Motor neuron (in vitro differentiated cells): Measurements from ENCODE around the gene SHMT2. TPM values are rescaled to one million over a fixed set of nuclear protein-coding genes. Genes with fewer than 3 reads are reported as not detected.

Experiments
- ATAC-seq, 8 experiments: fragments of 200-7000 bp; cut with Tn5 transposase; replicated peaks in 6 of 8; 2 replicates each; pipeline ENCODE4 v1.8.0; 2021; ENCODE audit warnings: mild to moderate bottlenecking in 8 of 8, moderate library complexity in 8 of 8
- H3K27ac ChIP-seq, 2 donors: fragments of 250-450 bp; sonication (Bioruptor Pico); 2 replicates each; pipeline ENCODE4 v1.9.0; 2021; ENCODE audit warnings: antibody characterized with exemption in 2 of 2, mild to moderate bottlenecking in 2 of 2, moderate library complexity in 1 of 2
- H3K4me1 ChIP-seq, 2 donors: fragments of 250-450 bp; sonication (Bioruptor Pico); replicated peaks in 1 of 2; 2 replicates each; pipeline ENCODE4 v1.6.1; 2021; ENCODE audit warnings: antibody characterized with exemption in 2 of 2, mild to moderate bottlenecking in 2 of 2, moderate library complexity in 1 of 2
- H3K4me3 ChIP-seq, 5 donors: fragments of 250-450 bp; sonication (Bioruptor Pico); 2 replicates each; pipeline ENCODE4 v1.9.0; 2021; ENCODE audit warnings: antibody characterized with exemption in 5 of 5, mild to moderate bottlenecking in 5 of 5, moderate library complexity in 4 of 5
- WGBS, 10 experiments: fragments of 450-650 bp; shearing (Covaris generic); methylation state at CpG; one replicate each; pipeline ENCODE4 v1.0.0; 2022; 5-methylcytosine and 5-hydroxymethylcytosine counted together
- in situ Hi-C, 9 experiments: fragments of 400-800 bp; cut with MboI; loops; one replicate each; pipeline ENCODE4 v1.15.0; 2021; ENCODE audit warnings: low sequenced_read_pairs in 9 of 9, low pct_unique_long_range_greater_than_20kb in 2 of 9; ENCODE audit not compliant: unreplicated experiment in 9 of 9
- total RNA-seq, 8 experiments: library from RNA; unstranded; fragments of 300-600 nt; gene quantifications; 2 replicates each; pipeline versions ENCODE4 v1.2.3 to v1.2.4, GENCODE V29; 2022

SHMT2 gene
- total RNA-seq, 8 experiments from 2014 or later = 72.9 to 187 (median 120) TPM

GRCh38 chr12:57218030-57218853 lies 11.3 kb upstream of the SHMT2 start:
- Histone ChIP-seq H3K4me3 (peak overlapping the region; percentile 47 to 85 (median 65)), H3K4me1 (peaks cover 85 to 87% of the 10 kb centered on the region in 2 donors), H3K27ac (peak overlapping the region; percentile 67 to 79)
- ATAC-seq = peak in 2 of 8 experiments; percentile 2 to 46
- in situ Hi-C loops = no loop called here
- 0 to 80% (median 40%) methylated on average over 1 to 3 of the region's 5 CpGs; no CpG with 5 or more reads in 1 of the 10 experiments for WGBS, 10 experiments

DNA sequence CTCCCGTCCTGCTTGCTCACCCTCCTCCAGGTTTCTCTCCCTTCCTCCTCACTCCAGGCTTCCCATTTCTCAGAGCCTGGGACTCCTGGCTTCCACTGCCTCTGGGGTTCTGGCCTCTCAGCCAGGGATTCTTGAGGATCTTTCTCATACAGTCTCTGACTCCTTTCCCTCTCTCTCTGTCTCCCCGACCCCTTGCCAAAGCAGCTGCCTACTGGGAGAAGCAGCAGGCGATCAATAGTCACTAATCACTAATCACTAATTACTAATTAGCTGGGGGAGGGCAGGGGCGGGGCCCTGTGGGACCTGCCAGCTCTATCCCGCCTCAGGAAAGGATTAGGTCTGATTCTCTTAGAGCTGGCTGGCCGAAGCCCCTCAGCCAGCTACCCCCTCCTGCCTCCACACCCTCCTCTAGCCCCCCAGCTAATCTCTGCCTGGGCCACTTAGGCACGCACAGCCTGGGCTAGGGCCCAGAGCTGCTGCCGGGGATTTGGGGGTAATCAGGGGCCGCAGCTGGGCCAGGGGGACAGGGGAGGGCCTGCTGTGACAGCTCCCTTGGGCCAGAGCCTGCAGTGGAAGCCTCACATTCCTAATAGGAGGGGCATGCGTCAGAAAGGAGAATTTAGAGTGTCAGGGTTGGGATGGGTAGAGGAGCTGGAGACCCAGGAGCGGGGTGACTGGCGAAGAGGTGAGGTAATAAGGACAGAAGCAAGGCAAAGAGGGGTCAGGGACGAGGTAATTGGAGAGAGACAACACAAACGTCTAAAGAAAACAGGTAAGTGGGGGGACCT lies 10.1 kb upstream of the SHMT2 start:
- peak in 4 of 8 experiments; percentile 1 to 7 (median 2) for ATAC-seq
- WGBS, 10 experiments = 11 to 70% (median 40%) methylated on average over 1 to 3 of the region's 14 CpGs; no CpG with 5 or more reads in 3 of the 10 experiments
- Histone ChIP-seq H3K4me1 (peaks cover 85 to 88% of the 10 kb centered on the region in 2 donors), H3K27ac (peak overlapping the region; percentile 79), H3K4me3 (peak overlapping the region; percentile 47 to 85 (median 65))
- in situ Hi-C loops = no loop called here

DNA sequence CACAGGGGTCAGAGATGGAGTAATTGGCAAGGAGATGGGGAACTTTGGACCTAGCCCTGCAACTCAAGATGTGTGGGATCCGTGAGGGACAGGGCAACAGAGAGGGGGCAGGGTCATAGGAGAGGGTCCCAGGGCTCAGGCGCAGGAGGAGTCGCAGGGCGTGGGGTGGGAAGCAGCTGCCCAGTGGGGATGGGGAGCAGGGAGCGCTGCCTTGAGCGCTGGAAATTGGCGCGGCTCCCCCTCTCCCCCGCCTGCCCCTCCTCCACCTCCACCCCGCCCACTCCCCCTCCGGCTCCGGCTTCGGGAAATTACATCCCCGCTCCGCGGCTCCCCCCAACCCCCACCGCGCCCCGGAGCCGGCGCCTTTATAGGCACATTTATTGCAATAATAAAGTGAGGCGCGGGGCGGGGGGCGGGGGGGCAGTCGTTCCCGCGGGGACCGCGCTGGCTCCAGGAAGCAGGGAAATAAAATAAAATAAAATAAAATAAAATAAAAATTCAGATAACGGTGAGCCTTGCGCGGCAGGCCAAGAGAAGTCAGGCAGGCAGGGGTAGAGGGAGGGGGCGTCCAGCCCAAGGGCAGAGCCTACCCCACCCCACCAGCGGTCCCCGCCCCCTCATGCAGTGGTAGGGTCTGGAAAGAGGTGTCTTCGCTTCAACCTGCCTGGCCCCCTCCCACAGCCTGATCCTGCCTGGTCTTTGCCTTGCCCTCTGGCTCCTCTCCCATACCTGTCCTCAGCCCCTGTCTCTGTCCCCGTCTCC lies 9.3 kb upstream of the SHMT2 start:
- Histone ChIP-seq H3K4me1 (peaks cover 85 to 88% of the 10 kb centered on the region in 2 donors), H3K4me3 (peak overlapping the region; percentile 47 to 85 (median 65)), H3K27ac (peak overlapping the region; percentile 79)
- WGBS, 10 experiments = no CpG with 5 or more reads among the region's 38 CpGs
- in situ Hi-C loops = no loop called here
- ATAC-seq = peak in 5 of 8 experiments; percentile 0 to 12 (median 5)

DNA sequence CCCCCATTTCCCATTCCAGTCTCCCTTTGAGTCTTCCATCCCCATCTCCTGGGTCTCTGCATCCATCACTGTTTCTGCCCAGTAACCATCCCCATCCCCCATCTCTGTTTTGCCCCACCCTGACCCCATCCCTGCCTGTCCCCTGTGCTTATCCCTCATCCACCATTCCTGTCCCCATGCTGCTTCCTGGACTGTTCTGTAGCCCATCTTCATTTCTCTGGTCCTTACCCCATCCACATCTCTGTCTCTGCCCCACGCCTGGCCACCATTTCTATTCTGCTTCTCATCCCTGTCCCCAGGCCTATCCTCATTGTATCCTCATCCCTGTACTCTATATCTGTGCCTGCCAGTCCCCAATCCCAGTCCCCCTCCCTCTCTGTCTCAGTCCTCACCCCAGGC lies 8.7 kb upstream of the SHMT2 start:
- Histone ChIP-seq H3K27ac (peak overlapping the region; percentile 79), H3K4me3 (peak overlapping the region; percentile 47 to 85 (median 65)), H3K4me1 (peaks cover 85 to 88% of the 10 kb centered on the region in 2 donors)
- peak in 1 of 8 experiments; percentile 3 for ATAC-seq
- in situ Hi-C loops = no loop called here
- WGBS, 10 experiments = 60% methylated on average over 1 of the region's 1 CpG; no CpG with 5 or more reads in 9 of the 10 experiments

- H3K4me3 ChIP-seq = peak overlapping the region in 2 of 5 donors; percentile 1 to 85
- ATAC-seq = no peak
- in situ Hi-C loops = no loop called here
- H3K27ac ChIP-seq = peak overlapping the region; percentile 79
- 20% methylated on average over 1 of the region's 24 CpGs; no CpG with 5 or more reads in 9 of the 10 experiments for WGBS, 10 experiments
- peaks cover 86 to 90% of the 10 kb centered on the region in 2 donors for H3K4me1 ChIP-seq
Measured at GRCh38 chr12:57221169-57221917, 8.2 kb upstream of the SHMT2 start.

DNA sequence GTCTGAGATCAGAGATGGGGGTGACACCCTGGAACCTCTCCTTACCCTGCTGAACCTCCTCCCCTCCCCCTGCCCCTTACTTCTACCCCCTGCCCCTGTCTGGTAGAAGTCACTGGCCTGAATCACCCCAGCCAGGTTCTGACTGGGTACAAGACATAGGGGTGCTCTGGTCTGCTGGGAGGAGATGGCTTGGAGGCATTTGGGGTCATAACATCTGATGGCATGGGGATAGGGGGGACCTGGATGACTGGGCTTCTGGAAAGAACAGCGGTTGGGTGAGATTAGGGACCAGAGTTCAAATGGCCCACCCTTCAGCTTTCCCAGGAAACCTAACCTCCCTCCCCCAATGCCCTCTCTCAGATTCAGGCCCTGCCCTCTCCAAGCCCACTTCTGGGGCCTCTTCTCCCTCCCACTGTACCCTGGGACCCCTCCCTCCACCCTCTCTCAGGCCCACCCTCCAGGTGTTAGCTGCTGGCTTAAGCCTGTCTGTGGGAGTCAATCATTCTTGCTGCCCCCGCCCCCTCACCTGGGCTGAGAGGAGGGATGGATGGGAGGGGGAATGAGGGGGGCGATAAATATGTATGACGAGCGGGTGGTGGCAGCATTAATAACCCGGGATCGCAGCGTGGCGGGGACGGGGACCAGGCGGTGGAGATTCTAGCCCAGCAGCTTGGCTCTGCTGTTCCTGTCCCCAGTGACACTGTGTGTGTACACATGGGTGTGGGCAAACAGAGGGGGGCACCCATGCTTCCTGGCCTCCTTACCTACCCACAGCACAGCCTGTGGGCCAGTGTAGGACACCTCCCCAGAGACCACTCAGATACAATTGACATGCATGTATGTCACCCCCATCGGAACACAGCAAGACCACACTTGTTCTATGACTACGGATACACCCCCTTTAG lies 7.0 kb upstream of the SHMT2 start:
- Histone ChIP-seq H3K4me1 (peaks cover 88 to 98% of the 10 kb centered on the region in 2 donors), H3K4me3 (peak overlapping the region in 1 of 5 donors; percentile 85), H3K27ac (peak overlapping the region; percentile 79)
- in situ Hi-C loops = no loop called here
- WGBS, 10 experiments = no CpG with 5 or more reads among the region's 13 CpGs
- peak in 5 of 8 experiments; percentile 8 to 38 (median 19) for ATAC-seq

GRCh38 chr12:57223191-57224165 lies 6.0 kb upstream of the SHMT2 start:
- in situ Hi-C loops = no loop called here
- H3K4me3 ChIP-seq = no peak overlapping the region
- H3K27ac ChIP-seq = peak overlapping the region; percentile 56 to 79
- WGBS, 10 experiments = 0 to 100% (median 65%) methylated on average over 1 to 9 of the region's 22 CpGs; no CpG with 5 or more reads in 2 of the 10 experiments
- ATAC-seq = peak in 5 of 8 experiments; percentile 65 to 71 (median 68)
- peaks cover 92 to 99% of the 10 kb centered on the region in 2 donors for H3K4me1 ChIP-seq

DNA sequence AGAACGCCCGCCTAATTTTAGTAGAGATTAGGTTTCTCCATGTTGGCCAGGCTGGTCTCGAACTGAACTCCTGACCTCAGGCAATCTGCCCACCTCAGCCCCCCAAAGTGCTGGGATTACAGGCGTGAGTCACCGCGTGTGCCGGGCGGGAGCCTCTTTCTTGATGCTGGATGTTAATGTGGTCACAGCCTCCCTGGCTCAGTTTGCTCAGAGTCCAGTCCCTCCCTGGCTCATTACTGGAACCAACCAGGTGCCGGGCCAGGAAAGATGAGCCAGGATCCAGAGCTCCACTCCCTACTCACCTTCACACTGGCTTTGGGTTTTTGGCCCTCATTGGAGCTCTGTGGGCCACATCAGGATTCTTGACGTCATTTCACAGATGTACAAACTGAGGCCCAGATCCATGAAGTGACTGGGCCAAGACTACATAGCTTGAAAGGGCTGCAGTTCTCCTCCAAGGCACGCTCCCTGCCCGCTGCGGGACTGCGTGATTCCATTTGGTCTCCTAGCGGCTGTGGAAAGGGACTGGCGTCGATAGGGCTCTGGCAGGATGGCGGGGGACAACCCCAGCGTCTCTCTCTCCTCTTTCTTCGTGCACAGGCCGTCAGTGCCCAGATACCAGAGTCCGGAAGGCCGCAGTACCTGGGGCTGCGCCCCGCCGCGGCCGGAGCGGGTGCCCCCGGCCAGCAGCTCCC lies 5.1 kb upstream of the SHMT2 start:
- ATAC-seq = peak in 1 of 8 experiments; percentile 15
- H3K27ac ChIP-seq = peak overlapping the region; percentile 56 to 79
- WGBS, 10 experiments = 80 to 100% (median 93%) methylated on average over 1 to 13 of the region's 30 CpGs; no CpG with 5 or more reads in 2 of the 10 experiments
- H3K4me1 ChIP-seq = peaks cover 94 to 98% of the 10 kb centered on the region in 2 donors
- no peak overlapping the region for H3K4me3 ChIP-seq
- in situ Hi-C loops = no loop called here

DNA sequence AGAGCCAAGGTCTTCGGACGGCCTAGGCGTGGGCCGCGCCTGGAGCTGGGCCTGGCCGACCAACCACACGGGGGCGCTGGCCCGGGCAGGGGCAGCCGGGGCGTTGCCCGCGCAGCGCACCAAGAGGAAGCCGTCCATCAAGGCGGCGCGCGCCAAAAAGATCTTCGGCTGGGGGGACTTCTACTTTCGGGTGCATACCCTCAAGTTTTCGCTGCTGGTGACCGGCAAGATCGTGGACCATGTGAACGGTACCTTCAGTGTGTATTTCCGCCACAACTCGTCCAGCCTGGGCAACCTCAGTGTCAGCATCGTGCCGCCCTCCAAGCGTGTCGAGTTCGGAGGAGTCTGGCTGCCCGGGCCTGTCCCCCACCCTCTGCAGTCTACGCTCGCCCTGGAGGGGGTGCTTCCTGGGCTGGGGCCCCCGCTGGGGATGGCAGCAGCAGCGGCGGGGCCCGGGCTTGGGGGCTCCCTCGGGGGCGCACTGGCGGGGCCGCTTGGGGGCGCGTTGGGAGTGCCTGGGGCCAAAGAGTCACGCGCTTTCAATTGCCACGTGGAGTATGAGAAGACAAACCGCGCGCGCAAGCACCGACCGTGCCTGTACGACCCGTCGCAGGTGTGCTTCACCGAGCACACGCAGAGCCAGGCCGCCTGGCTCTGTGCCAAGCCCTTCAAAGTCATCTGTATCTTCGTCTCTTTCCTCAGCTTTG lies 4.4 kb upstream of the SHMT2 start:
- Histone ChIP-seq H3K27ac (peak overlapping the region in 1 of 2 donors; percentile 79), H3K4me1 (peaks cover 87 to 93% of the 10 kb centered on the region in 2 donors), H3K4me3 (no peak overlapping the region)
- ATAC-seq = peak in 2 of 8 experiments; percentile 19 to 42
- in situ Hi-C loops = loop anchor here in 1 of 9 experiments (25.0 kb wide), 1 partner anchor 237 kb away; the partner anchor contains the start of genes GLI1 and INHBE
- 80 to 84% methylated on average over 3 to 11 of the region's 61 CpGs; no CpG with 5 or more reads in 8 of the 10 experiments for WGBS, 10 experiments
